HepG2 (cell line): ENCODE data around the gene TOM1L2. TPM values are rescaled to one million over a fixed set of nuclear protein-coding genes. Genes with fewer than 3 reads are reported as not detected.
A peak's percentile ranks its signal among the peaks of the same experiment; 100 is the strongest.

Experiments
- ATAC-seq: fragments of 200-7000 bp; cut with Tn5 transposase; 3 replicates; pipeline ENCODE4 v1.9.1; 2020; ENCODE audit warnings: mild to moderate bottlenecking, moderate library complexity
- BruUV-seq: library from RNA; stranded (reverse); fragments of 400-500 nt; replicated peaks from 2 replicates; lab custom pipeline; 2021; lab: Mats Ljungman, UMichigan
- CTCF ChIA-PET: fragments of 300-600 bp; formaldehyde crosslinking; extraction: SDS; loops from one replicate; lab custom pipeline; 2021; ENCODE audit warnings: low total read pairs, inconsistent platforms, low intra/inter-chr PET ratio; lab: Yijun Ruan, JAX
- POLR2A ChIA-PET: fragments of 350-600 bp; sonication (Branson Sonifier 250); formaldehyde crosslinking; loops from one replicate; lab custom pipeline; 2020; ENCODE audit warnings: antibody characterized with exemption, inconsistent platforms; lab: Yijun Ruan, JAX
- DNase-seq: peaks from one replicate; pipeline ENCODE4 v3.0.0-alpha.2; 2015; ENCODE audit warnings: low spot score
- FAIRE-seq: peaks from 3 replicates; lab custom pipeline; 2011; peaks lifted over from hg19 to GRCh38; lab: Jason Lieb, UNC
- H2AFZ ChIP-seq: one replicate; pipeline ENCODE4 v1.6.1; 2011; ENCODE audit warnings: low read length, inconsistent platforms
- H3K27ac ChIP-seq: fragments of 300-600 bp; 3 replicates; pipeline ENCODE4 v1.8.0; 2011; ENCODE audit warnings: mixed run types, mild to moderate bottlenecking, mixed read lengths, low read length, inconsistent platforms; ENCODE audit not compliant: insufficient read depth; ENCODE audit errors: extremely low read length
- H3K27me3 ChIP-seq, 2 experiments: fragments of 200-600 bp in 1 of 2; 2 replicates in 1 of 2; 3 replicates in 1 of 2; pipeline versions ENCODE4 v1.6.0 to v1.8.0; 2011; ENCODE audit warnings: low read length in 2 of 2, mild to moderate bottlenecking in 2 of 2, moderate library complexity in 2 of 2, inconsistent platforms in 1 of 2; ENCODE audit not compliant: insufficient read depth in 2 of 2, control insufficient read depth in 1 of 2
- H3K36me3 ChIP-seq, 2 experiments: fragments of 200-600 bp in 1 of 2; replicated peaks in 1 of 2; 2 replicates in 1 of 2; 3 replicates in 1 of 2; pipeline versions ENCODE4 v1.5.1 to v1.8.0; 2011; ENCODE audit warnings: low read length in 2 of 2, inconsistent platforms in 1 of 2; ENCODE audit not compliant: insufficient read depth in 2 of 2, control insufficient read depth in 1 of 2
- H3K4me1 ChIP-seq: 2 replicates; pipeline ENCODE4 v1.5.1; 2012; ENCODE audit warnings: low read length, inconsistent platforms; ENCODE audit not compliant: insufficient read depth
- H3K4me2 ChIP-seq: 2 replicates; pipeline ENCODE4 v1.6.0; 2011; ENCODE audit warnings: low read depth, low read length, inconsistent platforms
- H3K4me3 ChIP-seq, 3 experiments: fragments of 200-600 bp in 1 of 3; sonication (generic), shearing (Covaris generic) in 1 of 3; replicated peaks in 1 of 3; 2 replicates each; pipeline ENCODE4 v1.5.1; 2011 to 2016; ENCODE audit warnings: low read length in 3 of 3, inconsistent platforms in 2 of 3, low read depth in 2 of 3, mild to moderate bottlenecking in 2 of 3, control low read depth in 1 of 3, mixed read lengths in 1 of 3; ENCODE audit not compliant: insufficient read depth in 1 of 3
- H3K79me2 ChIP-seq: one replicate; pipeline ENCODE4 v1.6.1; 2011; ENCODE audit warnings: low read length, inconsistent platforms; ENCODE audit not compliant: insufficient read depth
- H3K9ac ChIP-seq: 2 replicates; pipeline ENCODE4 v1.6.0; 2011; ENCODE audit warnings: mild to moderate bottlenecking, low read depth, low read length, inconsistent platforms; ENCODE audit not compliant: insufficient read depth
- H3K9me3 ChIP-seq: 2 replicates; pipeline ENCODE4 v1.5.1; 2012; ENCODE audit warnings: mild to moderate bottlenecking, low read length
- H4K20me1 ChIP-seq: 2 replicates; pipeline ENCODE4 v1.6.0; 2011; ENCODE audit warnings: inconsistent platforms, mild to moderate bottlenecking, low read length, moderate library complexity; ENCODE audit not compliant: insufficient read depth
- CHD4 ChIP-seq: fragments of 200-600 bp; sonication (generic); IDR thresholded peaks from 2 replicates; pipeline ENCODE4 v1.7.0; 2017; ENCODE audit warnings: mild to moderate bottlenecking, low read length, borderline replicate concordance
- KDM1A ChIP-seq: IDR thresholded peaks from 2 replicates; pipeline ENCODE4 v1.6.1; 2016; ENCODE audit warnings: missing compliant biosample characterization
- KLF16 ChIP-seq, 2 experiments: sonication (generic) in 1 of 2; formaldehyde crosslinking in 1 of 2; IDR thresholded peaks; 2 replicates each; pipeline versions ENCODE4 v1.6.1 to v1.8.0; 2016 to 2023; ENCODE audit warnings: missing genetic modification reagents in 2 of 2, missing compliant biosample characterization in 1 of 2
- SNRNP70 ChIP-seq: fragments of 200-400 bp; formaldehyde crosslinking; IDR thresholded peaks from 2 replicates; pipeline ENCODE4 v1.6.1; 2017; ENCODE audit warnings: mild to moderate bottlenecking, low read depth, low read length, moderate library complexity
- STAT5B ChIP-seq: sonication (generic); formaldehyde crosslinking; IDR thresholded peaks from 2 replicates; pipeline ENCODE4 v1.4.0; 2020; ENCODE audit warnings: missing genetic modification reagents
- ZFP36 ChIP-seq: fragments of 150-350 bp; IDR thresholded peaks from 2 replicates; pipeline ENCODE4 v1.6.1; 2018; ENCODE audit warnings: borderline replicate concordance, low read length, low read depth; ENCODE audit not compliant: partially characterized antibody
- ZMYM3 ChIP-seq: sonication (generic); formaldehyde crosslinking; IDR thresholded peaks from 2 replicates; pipeline ENCODE4 v1.5.1; 2020; ENCODE audit warnings: mild to moderate bottlenecking, missing genetic modification reagents
- ZNF768 ChIP-seq: sonication (generic); formaldehyde crosslinking; IDR thresholded peaks from 2 replicates; pipeline ENCODE4 v1.4.0; 2020; ENCODE audit warnings: missing genetic modification reagents
- WGBS: methylation state at CpG from one replicate; pipeline ENCODE4 v1.1.6; 2017; ENCODE audit warnings: low lambda C conversion rate; 5-methylcytosine and 5-hydroxymethylcytosine counted together
- in situ Hi-C: cut with HindIII; loops from 2 replicates; pipeline ENCODE4 v1.10.0; 2017; ENCODE audit warnings: low pct_unique_long_range_greater_than_20kb; ENCODE audit not compliant: extremely low pct_ligation_motif_present
- intact Hi-C: fragments of 100-400 bp; cut with micrococcal nuclease; formaldehyde crosslinking; loops from one replicate; pipeline ENCODE4 v1.10.0; 2022; ENCODE audit not compliant: unreplicated experiment
- polyA plus RNA-seq, 8 experiments: library from polyadenylated mRNA; depleted of rRNA in 3 of 8; stranded (reverse) in 7 of 8; unstranded in 1 of 8; fragments of >200 nt; fragmentation: Illumina TruSeq in 4 of 8; extraction: Trizol in 4 of 8; gene quantifications; 2 replicates each; pipeline versions ENCODE4 v1.2.1 to v1.2.3, GENCODE V29; 2011 to 2016; ENCODE audit warnings: low read depth in 4 of 8, missing spikeins in 1 of 8, mixed read lengths in 1 of 8; ENCODE audit not compliant: insufficient read depth in 1 of 8
- total RNA-seq, 5 experiments: library from RNA; depleted of rRNA; stranded (reverse); fragments of >200 nt; fragmentation: Illumina TruSeq; extraction: Trizol; gene quantifications; 2 replicates each; pipeline ENCODE4 v1.2.3, GENCODE V29; 2016; ENCODE audit warnings: low read depth in 1 of 5
- TF ChIP-seq, protein P1 (sequence below): sonication (generic); formaldehyde crosslinking; IDR thresholded peaks from 2 replicates; pipeline ENCODE4 v1.4.0; 2020; ENCODE audit warnings: missing genetic modification reagents

The TOM1L2 gene
- total and polyA plus RNA-seq, 2 of the 13 experiments (the other 11 are each of a cell fraction or from before 2014, with no cell fraction given), result 4.7 to 7.4 TPM

DNA sequence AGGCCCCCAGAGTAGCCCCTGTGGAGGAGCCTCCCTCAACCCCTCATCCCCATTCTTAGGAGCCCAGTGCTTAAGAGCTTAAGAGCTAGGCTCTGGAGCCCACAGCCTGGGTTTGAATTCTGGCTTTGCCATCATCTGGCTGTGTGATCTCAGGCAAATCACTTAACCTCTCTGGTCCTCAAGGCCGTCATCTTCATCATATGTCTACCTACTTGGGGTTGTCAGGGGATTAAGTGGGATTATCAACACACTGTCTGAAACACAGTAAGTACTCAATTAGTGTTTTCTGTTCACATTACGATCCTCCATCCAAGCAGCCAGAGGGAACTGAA is 140.2 kb downstream of the TOM1L2 start:
- ATAC-seq (no peak), FAIRE-seq (no peak), DNase-seq (no peak)
- ChIA-PET CTCF (no interaction called here), POLR2A (interaction anchor here (1.4 kb wide), 1 partner anchor 17 kb away, joined by 4 read pairs; no protein-coding TSS in a partner anchor)
- H4K20me1 ChIP-seq, result peaks cover 58% of the 10 kb centered on the region; the same call in 1 of the 2 replicates
- no peak overlapping the region for H2AFZ ChIP-seq
- no TSS peak for BruUV-seq
- no peaks in the 10 kb centered on the region for H3K9me3 ChIP-seq
- peaks cover 10 to 39% of the 10 kb centered on the region in 2 experiments for H3K36me3 ChIP-seq
- no peak overlapping the region for H3K9ac ChIP-seq
- peak overlapping the region; percentile 48 for H3K4me2 ChIP-seq
- WGBS, result 89% methylated on average over 2 of the region's 2 CpGs
- H3K27ac ChIP-seq, result peak overlapping the region; percentile 75
- in situ Hi-C loops, result no loop called here
- peak; percentile 97 for TF ChIP-seq ZNF768 (CRISPR knock-in tag)
- no peak for TF ChIP-seq KLF16 (CRISPR knock-in tag; IDR thresholded peaks at IDR 0.05)
- TF ChIP-seq SNRNP70, result no peak
- TF ChIP-seq STAT5B, result no peak
- peak; percentile 33 for TF ChIP-seq ZFP36
- TF ChIP-seq, protein P1, sequence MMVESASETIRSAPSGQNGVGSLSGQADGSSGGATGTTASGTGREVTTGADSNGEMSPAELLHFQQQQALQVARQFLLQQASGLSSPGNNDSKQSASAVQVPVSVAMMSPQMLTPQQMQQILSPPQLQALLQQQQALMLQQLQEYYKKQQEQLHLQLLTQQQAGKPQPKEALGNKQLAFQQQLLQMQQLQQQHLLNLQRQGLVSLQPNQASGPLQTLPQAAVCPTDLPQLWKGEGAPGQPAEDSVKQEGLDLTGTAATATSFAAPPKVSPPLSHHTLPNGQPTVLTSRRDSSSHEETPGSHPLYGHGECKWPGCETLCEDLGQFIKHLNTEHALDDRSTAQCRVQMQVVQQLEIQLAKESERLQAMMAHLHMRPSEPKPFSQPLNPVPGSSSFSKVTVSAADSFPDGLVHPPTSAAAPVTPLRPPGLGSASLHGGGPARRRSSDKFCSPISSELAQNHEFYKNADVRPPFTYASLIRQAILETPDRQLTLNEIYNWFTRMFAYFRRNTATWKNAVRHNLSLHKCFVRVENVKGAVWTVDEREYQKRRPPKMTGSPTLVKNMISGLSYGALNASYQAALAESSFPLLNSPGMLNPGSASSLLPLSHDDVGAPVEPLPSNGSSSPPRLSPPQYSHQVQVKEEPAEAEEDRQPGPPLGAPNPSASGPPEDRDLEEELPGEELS (CRISPR knock-in tag), result no peak
- TF ChIP-seq CHD4, result 0 out of 2 replicates have a peak, but pooled peaks have one; percentile 10
- peak; percentile 46; the same call in 1 of the 2 replicates for TF ChIP-seq KDM1A (CRISPR knock-in tag)
- TF ChIP-seq ZMYM3 (CRISPR knock-in tag), result peak; percentile 93
- peaks cover 86% of the 10 kb centered on the region for H3K79me2 ChIP-seq
- intact Hi-C loops, result no loop called here
- H3K4me3 ChIP-seq, result peak overlapping the region in 1 of 3 experiments; percentile 1; a peak in 2 of 6 replicates
- H3K4me1 ChIP-seq, result peaks cover 88% of the 10 kb centered on the region
- H3K27me3 ChIP-seq, result no peaks in the 10 kb centered on the region
